Neural crest cell (in vitro differentiated cells): Measurements from ENCODE around the gene HSFX4. TPM values are rescaled to one million over a fixed set of nuclear protein-coding genes. Genes with fewer than 3 reads are reported as not detected.
A peak's percentile ranks its signal among the peaks of the same experiment; 100 is the strongest.
"Not testable (repeated sequence)": the region's sequence is repeated elsewhere in the genome, so short reads cannot be mapped to it uniquely, and the experiment has no call there.

Experiments used
- DNase-seq: peaks from one replicate; pipeline ENCODE4 v3.0.0; 2021; ENCODE audit warnings: low read depth, mixed read lengths, low spot score
- H3K27ac Mint-ChIP-seq: one replicate; pipeline ENCODE4 v1.8.0; 2021; ENCODE audit warnings: mild to moderate bottlenecking, mixed read lengths; ENCODE audit not compliant: unreplicated experiment
- H3K27me3 Mint-ChIP-seq: 2 replicates; pipeline ENCODE4 v1.8.0; 2021; ENCODE audit warnings: low read depth, mild to moderate bottlenecking, mixed read lengths
- H3K36me3 Mint-ChIP-seq: 2 replicates; pipeline ENCODE4 v1.8.0; 2021; ENCODE audit warnings: low read depth, mild to moderate bottlenecking, mixed read lengths
- H3K4me1 Mint-ChIP-seq: 2 replicates; pipeline ENCODE4 v1.8.0; 2021; ENCODE audit warnings: mixed read lengths
- H3K4me3 Mint-ChIP-seq: one replicate; pipeline ENCODE4 v1.8.0; 2021; ENCODE audit warnings: mild to moderate bottlenecking, mixed read lengths
- H3K9me3 Mint-ChIP-seq: 2 replicates; pipeline ENCODE4 v1.8.0; 2021; ENCODE audit warnings: mixed read lengths
- CTCF ChIP-seq: fragments of 200-600 bp; sonication (generic); conservative IDR thresholded peaks from 2 replicates; pipeline ENCODE4 v1.5.0; 2021; ENCODE audit warnings: antibody characterized with exemption, mild to moderate bottlenecking
- total RNA-seq: library from RNA; stranded (reverse); gene quantifications from 2 replicates; pipeline ENCODE4 v1.2.1, GENCODE V29; 2021

HSFX4 gene
- total RNA-seq, 1 donor from 2014 or later: not detected

- Mint-ChIP-seq H3K36me3 (no peaks in the 10 kb centered on the region), H3K4me1 (peaks cover 6% of the 10 kb centered on the region), H3K9me3 (peaks cover 10% of the 10 kb centered on the region), H3K27me3 (peaks cover 2% of the 10 kb centered on the region), H3K27ac (no peak overlapping the region), H3K4me3 (no peak overlapping the region)
- DNase-seq: no peak
- no peak for TF ChIP-seq CTCF
These were observed 20.6 kb upstream of the HSFX4 start for GRCh38 chrX:149908727-149909126.

GRCh38 chrX:149909324-149910177, 19.8 kb upstream of the HSFX4 start:
- Mint-ChIP-seq H3K9me3 (peaks cover 15% of the 10 kb centered on the region), H3K36me3 (no peaks in the 10 kb centered on the region), H3K4me3 (peak overlapping the region; percentile 35), H3K27me3 (peaks cover 2% of the 10 kb centered on the region), H3K4me1 (no peaks in the 10 kb centered on the region), H3K27ac (no peak overlapping the region)
- DNase-seq: no peak
- no peak for TF ChIP-seq CTCF

GRCh38 chrX:149910178-149910695, 19.1 kb upstream of the HSFX4 start:
- Mint-ChIP-seq H3K9me3 (peaks cover 15% of the 10 kb centered on the region), H3K27me3 (peaks cover 2% of the 10 kb centered on the region), H3K4me1 (no peaks in the 10 kb centered on the region), H3K27ac (no peak overlapping the region), H3K36me3 (no peaks in the 10 kb centered on the region), H3K4me3 (peak overlapping the region; percentile 35)
- DNase-seq: no peak
- no peak for TF ChIP-seq CTCF

GRCh38 chrX:149916745-149917392, 12.5 kb upstream of the HSFX4 start:
- peaks cover 2% of the 10 kb centered on the region for H3K27me3 Mint-ChIP-seq
- no peaks in the 10 kb centered on the region for H3K36me3 Mint-ChIP-seq
- no peak for TF ChIP-seq CTCF
- H3K9me3 Mint-ChIP-seq: peaks cover 15% of the 10 kb centered on the region
- H3K4me3 Mint-ChIP-seq: no peak overlapping the region
- DNase-seq: no peak
- H3K4me1 Mint-ChIP-seq: no peaks in the 10 kb centered on the region
- H3K27ac Mint-ChIP-seq: no peak overlapping the region

DNA sequence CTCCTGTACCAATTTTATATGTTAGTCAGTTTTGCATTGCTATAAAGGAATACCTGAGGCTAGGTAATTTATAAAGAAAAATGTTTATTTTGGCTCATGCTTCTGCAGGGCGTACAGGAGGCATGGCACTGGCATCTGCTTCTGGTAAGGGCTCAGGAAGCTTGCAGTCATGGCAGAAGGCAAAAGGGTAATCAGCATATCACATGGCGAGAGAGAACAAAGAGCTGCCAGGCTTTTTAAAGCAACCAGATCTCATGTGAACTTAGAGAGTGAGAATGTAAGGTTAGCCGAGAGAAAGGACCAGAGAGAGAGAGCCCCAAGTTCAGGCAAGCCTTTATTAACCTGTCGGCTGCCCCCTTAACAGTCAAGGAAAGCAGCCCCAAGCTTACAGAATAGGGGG, 5.5 kb upstream of the HSFX4 start:
- H3K4me1 Mint-ChIP-seq, DNase-seq, H3K4me3 Mint-ChIP-seq, H3K27ac Mint-ChIP-seq, H3K9me3 Mint-ChIP-seq, H3K27me3 Mint-ChIP-seq, H3K36me3 Mint-ChIP-seq: not testable (repeated sequence)

GRCh38 chrX:149924434-149924833, 4.9 kb upstream of the HSFX4 start:
- not testable (repeated sequence) for H3K9me3 Mint-ChIP-seq, H3K4me3 Mint-ChIP-seq, H3K36me3 Mint-ChIP-seq, H3K27ac Mint-ChIP-seq, H3K4me1 Mint-ChIP-seq, H3K27me3 Mint-ChIP-seq, DNase-seq

DNA sequence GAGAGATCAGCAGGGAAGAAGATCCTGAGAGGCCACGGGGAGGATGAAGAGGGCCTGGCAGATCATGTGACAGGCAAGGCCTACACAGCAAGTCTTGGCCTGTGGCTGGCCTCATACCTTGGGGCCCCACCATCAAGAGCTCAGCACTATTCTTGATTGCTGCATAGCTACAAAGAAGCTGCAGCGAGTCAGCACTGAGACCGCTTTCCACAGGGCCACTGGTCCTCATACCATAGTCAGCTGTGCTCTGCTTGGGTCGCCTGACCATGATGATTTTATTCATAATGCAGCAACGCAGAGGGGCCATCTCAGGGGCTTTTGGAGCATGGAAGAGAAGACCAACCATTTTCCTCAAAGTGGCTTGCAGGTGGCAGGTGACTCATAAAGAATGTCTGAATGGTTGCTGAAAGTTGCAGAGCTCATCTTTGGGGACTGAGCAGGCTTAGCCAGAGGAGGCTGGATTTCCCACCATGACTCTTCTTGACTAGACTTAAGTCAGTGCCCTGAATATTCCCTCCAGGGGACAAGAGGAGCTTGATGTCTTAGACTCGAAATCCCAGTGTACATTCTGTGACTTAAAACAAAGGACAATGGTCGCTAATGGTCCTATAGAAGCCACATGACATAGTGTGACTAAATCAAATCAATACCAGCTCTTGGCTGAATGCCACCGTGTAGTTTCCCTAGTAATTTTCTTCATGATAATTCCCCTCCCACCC, 2.0 kb upstream of the HSFX4 start:
- not testable (repeated sequence) for H3K36me3 Mint-ChIP-seq, H3K27me3 Mint-ChIP-seq, H3K4me1 Mint-ChIP-seq, H3K9me3 Mint-ChIP-seq, H3K4me3 Mint-ChIP-seq, DNase-seq, H3K27ac Mint-ChIP-seq

DNA sequence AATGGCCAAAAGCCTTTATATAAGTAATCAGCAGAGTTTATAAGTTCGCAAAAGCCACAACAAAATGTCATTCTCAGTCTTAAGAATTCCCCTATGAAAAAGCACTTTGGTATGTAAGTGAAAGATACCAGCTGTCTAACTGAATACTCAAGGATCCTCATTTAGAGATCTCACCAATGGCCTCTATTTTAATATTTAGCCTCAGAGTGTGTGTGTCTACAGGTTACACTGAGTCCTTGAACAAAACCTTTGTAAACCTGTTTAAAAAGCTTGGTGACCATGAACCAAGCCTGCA, 1.5 kb upstream of the HSFX4 start:
- H3K4me3 Mint-ChIP-seq, H3K9me3 Mint-ChIP-seq, H3K4me1 Mint-ChIP-seq, H3K27ac Mint-ChIP-seq, DNase-seq, H3K27me3 Mint-ChIP-seq, H3K36me3 Mint-ChIP-seq: not testable (repeated sequence)

- H3K9me3 Mint-ChIP-seq, H3K4me1 Mint-ChIP-seq, H3K27me3 Mint-ChIP-seq: not testable (repeated sequence)
These were observed 738 bp upstream of the HSFX4 start for GRCh38 chrX:149928635-149929034.

More at GRCh38 chrX:149928635-149929034, 738 bp upstream of the HSFX4 start:
- not testable (repeated sequence) for H3K36me3 Mint-ChIP-seq, H3K4me3 Mint-ChIP-seq, DNase-seq, H3K27ac Mint-ChIP-seq
